WTC11 (cell line): ENCODE results near the gene PBRM1.
"Not testable (repeated sequence)": the region's sequence is repeated elsewhere in the genome, so short reads cannot be mapped to it uniquely, and the experiment has no call there.

Source experiments
- CBFB ChIP-seq: sonication (generic); formaldehyde crosslinking; IDR thresholded peaks from 2 replicates; pipeline ENCODE4 v1.8.1; 2022; ENCODE audit warnings: mild to moderate bottlenecking, low read depth, missing genetic modification reagents
- ETV6 ChIP-seq: sonication (generic); formaldehyde crosslinking; IDR thresholded peaks from 2 replicates; pipeline ENCODE4 v1.8.1; 2022; ENCODE audit warnings: mild to moderate bottlenecking, missing genetic modification reagents
- FOXK1 ChIP-seq: sonication (generic); formaldehyde crosslinking; IDR thresholded peaks from 2 replicates; pipeline ENCODE4 v1.8.0; 2022; ENCODE audit warnings: mild to moderate bottlenecking, moderate library complexity, missing genetic modification reagents
- JUN ChIP-seq: sonication (generic); formaldehyde crosslinking; IDR thresholded peaks from 2 replicates; pipeline ENCODE4 v1.8.0; 2023; ENCODE audit warnings: mild to moderate bottlenecking, missing genetic modification reagents
- MXD4 ChIP-seq: fragments of 250-450 bp; sonication (Bioruptor Pico); IDR thresholded peaks from 2 replicates; pipeline ENCODE4 v1.8.0; 2021; ENCODE audit warnings: mild to moderate bottlenecking, moderate library complexity, borderline replicate concordance
- MYBL2 ChIP-seq: sonication (generic); formaldehyde crosslinking; IDR thresholded peaks from 2 replicates; pipeline ENCODE4 v1.8.1; 2023; ENCODE audit warnings: mild to moderate bottlenecking, moderate library complexity, missing genetic modification reagents
- NFATC4 ChIP-seq: fragments of 250-450 bp; sonication (Bioruptor Pico); IDR thresholded peaks from 2 replicates; pipeline ENCODE4 v1.9.0; 2021; ENCODE audit warnings: mild to moderate bottlenecking
- TP53 ChIP-seq: sonication (generic); formaldehyde crosslinking; IDR thresholded peaks from 2 replicates; pipeline ENCODE4 v1.8.1; 2023; ENCODE audit warnings: mild to moderate bottlenecking, missing genetic modification reagents
- ZNF671 ChIP-seq: fragments of 250-450 bp; sonication (Bioruptor Pico); IDR thresholded peaks from 2 replicates; pipeline ENCODE4 v1.8.0; 2021; ENCODE audit warnings: mild to moderate bottlenecking
- TF ChIP-seq, protein P1 (sequence below): fragments of 200-600 bp; IDR thresholded peaks from 2 replicates; pipeline ENCODE4 v1.8.0; 2022; ENCODE audit warnings: antibody characterized with exemption
- TF ChIP-seq, protein P2 (sequence below): fragments of 250-450 bp; sonication (Bioruptor Pico); IDR thresholded peaks from 2 replicates; pipeline ENCODE4 v1.9.0; 2021; ENCODE audit warnings: mild to moderate bottlenecking, borderline replicate concordance
- TF ChIP-seq, protein P3 (sequence below): sonication (generic); formaldehyde crosslinking; conservative IDR thresholded peaks from 2 replicates; pipeline ENCODE4 v1.8.1; 2023; ENCODE audit warnings: mild to moderate bottlenecking, low read depth, missing genetic modification reagents, moderate library complexity
- TF ChIP-seq, protein P4 (sequence below): sonication (generic); formaldehyde crosslinking; IDR thresholded peaks from 2 replicates; pipeline ENCODE4 v1.8.1; 2023; ENCODE audit warnings: mild to moderate bottlenecking, moderate library complexity, missing genetic modification reagents

DNA sequence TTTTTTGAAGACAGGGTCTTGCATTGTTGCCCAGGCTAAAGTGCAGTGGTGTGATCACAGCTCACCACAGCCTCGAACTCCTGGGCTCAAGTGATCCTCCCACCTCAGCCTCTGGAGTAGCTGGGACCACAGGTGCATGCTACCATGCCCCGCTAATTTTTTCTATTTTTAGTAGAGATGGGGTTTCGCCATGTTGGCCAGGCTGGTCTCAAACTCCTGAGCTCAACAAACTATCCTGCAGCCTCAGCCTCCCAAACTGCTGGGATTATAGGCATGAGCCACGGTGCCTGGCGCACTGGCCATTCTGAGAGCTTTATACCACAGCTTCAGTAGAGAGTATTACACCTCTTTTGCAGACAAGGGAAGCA, 159.1 kb downstream of the PBRM1 start:
- TF ChIP-seq, protein P1, sequence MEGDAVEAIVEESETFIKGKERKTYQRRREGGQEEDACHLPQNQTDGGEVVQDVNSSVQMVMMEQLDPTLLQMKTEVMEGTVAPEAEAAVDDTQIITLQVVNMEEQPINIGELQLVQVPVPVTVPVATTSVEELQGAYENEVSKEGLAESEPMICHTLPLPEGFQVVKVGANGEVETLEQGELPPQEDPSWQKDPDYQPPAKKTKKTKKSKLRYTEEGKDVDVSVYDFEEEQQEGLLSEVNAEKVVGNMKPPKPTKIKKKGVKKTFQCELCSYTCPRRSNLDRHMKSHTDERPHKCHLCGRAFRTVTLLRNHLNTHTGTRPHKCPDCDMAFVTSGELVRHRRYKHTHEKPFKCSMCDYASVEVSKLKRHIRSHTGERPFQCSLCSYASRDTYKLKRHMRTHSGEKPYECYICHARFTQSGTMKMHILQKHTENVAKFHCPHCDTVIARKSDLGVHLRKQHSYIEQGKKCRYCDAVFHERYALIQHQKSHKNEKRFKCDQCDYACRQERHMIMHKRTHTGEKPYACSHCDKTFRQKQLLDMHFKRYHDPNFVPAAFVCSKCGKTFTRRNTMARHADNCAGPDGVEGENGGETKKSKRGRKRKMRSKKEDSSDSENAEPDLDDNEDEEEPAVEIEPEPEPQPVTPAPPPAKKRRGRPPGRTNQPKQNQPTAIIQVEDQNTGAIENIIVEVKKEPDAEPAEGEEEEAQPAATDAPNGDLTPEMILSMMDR: not testable (repeated sequence)
- TF ChIP-seq, protein P2, sequence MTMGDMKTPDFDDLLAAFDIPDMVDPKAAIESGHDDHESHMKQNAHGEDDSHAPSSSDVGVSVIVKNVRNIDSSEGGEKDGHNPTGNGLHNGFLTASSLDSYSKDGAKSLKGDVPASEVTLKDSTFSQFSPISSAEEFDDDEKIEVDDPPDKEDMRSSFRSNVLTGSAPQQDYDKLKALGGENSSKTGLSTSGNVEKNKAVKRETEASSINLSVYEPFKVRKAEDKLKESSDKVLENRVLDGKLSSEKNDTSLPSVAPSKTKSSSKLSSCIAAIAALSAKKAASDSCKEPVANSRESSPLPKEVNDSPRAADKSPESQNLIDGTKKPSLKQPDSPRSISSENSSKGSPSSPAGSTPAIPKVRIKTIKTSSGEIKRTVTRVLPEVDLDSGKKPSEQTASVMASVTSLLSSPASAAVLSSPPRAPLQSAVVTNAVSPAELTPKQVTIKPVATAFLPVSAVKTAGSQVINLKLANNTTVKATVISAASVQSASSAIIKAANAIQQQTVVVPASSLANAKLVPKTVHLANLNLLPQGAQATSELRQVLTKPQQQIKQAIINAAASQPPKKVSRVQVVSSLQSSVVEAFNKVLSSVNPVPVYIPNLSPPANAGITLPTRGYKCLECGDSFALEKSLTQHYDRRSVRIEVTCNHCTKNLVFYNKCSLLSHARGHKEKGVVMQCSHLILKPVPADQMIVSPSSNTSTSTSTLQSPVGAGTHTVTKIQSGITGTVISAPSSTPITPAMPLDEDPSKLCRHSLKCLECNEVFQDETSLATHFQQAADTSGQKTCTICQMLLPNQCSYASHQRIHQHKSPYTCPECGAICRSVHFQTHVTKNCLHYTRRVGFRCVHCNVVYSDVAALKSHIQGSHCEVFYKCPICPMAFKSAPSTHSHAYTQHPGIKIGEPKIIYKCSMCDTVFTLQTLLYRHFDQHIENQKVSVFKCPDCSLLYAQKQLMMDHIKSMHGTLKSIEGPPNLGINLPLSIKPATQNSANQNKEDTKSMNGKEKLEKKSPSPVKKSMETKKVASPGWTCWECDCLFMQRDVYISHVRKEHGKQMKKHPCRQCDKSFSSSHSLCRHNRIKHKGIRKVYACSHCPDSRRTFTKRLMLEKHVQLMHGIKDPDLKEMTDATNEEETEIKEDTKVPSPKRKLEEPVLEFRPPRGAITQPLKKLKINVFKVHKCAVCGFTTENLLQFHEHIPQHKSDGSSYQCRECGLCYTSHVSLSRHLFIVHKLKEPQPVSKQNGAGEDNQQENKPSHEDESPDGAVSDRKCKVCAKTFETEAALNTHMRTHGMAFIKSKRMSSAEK: not testable (repeated sequence)
- TF ChIP-seq TP53 (CRISPR knock-in tag); NFATC4 (CRISPR knock-in tag); ZNF671; FOXK1 (CRISPR knock-in tag); JUN (CRISPR knock-in tag); MXD4 (CRISPR knock-in tag); ETV6 (CRISPR knock-in tag); CBFB (CRISPR knock-in tag); MYBL2: not testable (repeated sequence)
- TF ChIP-seq, protein P3, sequence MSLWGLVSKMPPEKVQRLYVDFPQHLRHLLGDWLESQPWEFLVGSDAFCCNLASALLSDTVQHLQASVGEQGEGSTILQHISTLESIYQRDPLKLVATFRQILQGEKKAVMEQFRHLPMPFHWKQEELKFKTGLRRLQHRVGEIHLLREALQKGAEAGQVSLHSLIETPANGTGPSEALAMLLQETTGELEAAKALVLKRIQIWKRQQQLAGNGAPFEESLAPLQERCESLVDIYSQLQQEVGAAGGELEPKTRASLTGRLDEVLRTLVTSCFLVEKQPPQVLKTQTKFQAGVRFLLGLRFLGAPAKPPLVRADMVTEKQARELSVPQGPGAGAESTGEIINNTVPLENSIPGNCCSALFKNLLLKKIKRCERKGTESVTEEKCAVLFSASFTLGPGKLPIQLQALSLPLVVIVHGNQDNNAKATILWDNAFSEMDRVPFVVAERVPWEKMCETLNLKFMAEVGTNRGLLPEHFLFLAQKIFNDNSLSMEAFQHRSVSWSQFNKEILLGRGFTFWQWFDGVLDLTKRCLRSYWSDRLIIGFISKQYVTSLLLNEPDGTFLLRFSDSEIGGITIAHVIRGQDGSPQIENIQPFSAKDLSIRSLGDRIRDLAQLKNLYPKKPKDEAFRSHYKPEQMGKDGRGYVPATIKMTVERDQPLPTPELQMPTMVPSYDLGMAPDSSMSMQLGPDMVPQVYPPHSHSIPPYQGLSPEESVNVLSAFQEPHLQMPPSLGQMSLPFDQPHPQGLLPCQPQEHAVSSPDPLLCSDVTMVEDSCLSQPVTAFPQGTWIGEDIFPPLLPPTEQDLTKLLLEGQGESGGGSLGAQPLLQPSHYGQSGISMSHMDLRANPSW (CRISPR knock-in tag): not testable (repeated sequence)
- TF ChIP-seq, protein P4, sequence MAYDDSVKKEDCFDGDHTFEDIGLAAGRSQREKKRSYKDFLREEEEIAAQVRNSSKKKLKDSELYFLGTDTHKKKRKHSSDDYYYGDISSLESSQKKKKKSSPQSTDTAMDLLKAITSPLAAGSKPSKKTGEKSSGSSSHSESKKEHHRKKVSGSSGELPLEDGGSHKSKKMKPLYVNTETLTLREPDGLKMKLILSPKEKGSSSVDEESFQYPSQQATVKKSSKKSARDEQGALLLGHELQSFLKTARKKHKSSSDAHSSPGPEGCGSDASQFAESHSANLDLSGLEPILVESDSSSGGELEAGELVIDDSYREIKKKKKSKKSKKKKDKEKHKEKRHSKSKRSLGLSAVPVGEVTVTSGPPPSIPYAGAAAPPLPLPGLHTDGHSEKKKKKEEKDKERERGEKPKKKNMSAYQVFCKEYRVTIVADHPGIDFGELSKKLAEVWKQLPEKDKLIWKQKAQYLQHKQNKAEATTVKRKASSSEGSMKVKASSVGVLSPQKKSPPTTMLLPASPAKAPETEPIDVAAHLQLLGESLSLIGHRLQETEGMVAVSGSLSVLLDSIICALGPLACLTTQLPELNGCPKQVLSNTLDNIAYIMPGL (CRISPR knock-in tag): not testable (repeated sequence)
